ENCODE results near the gene KCNE3.

Gene KCNE3

DNA sequence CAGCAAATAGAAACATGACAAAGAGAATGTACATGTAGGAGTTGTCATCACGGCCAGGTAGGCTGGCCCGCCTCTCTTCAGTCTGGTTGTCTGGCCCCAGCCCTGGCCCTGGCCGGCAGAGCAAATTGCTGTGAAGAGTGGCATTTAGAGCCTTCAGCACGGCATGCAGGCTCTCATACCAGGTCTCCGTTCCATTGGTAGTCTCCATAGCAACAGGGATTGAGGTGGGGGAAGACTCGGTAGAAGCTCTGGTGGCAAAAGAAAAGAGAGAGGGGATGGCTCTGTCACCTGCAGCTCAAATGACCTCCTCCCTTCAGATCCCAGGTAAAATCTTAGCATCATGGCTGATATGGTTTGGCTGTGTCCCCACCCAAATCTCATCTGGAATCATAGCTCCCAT is 10.0 kb downstream of the KCNE3 start:
- DNase-seq (ENCODE audit: low read depth): no peak
- no peak overlapping the region for H3K4me3 ChIP-seq (ENCODE audit: low read depth, low read length)
- TF ChIP-seq, protein P1, sequence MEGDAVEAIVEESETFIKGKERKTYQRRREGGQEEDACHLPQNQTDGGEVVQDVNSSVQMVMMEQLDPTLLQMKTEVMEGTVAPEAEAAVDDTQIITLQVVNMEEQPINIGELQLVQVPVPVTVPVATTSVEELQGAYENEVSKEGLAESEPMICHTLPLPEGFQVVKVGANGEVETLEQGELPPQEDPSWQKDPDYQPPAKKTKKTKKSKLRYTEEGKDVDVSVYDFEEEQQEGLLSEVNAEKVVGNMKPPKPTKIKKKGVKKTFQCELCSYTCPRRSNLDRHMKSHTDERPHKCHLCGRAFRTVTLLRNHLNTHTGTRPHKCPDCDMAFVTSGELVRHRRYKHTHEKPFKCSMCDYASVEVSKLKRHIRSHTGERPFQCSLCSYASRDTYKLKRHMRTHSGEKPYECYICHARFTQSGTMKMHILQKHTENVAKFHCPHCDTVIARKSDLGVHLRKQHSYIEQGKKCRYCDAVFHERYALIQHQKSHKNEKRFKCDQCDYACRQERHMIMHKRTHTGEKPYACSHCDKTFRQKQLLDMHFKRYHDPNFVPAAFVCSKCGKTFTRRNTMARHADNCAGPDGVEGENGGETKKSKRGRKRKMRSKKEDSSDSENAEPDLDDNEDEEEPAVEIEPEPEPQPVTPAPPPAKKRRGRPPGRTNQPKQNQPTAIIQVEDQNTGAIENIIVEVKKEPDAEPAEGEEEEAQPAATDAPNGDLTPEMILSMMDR (IDR thresholded peaks at IDR 0.05; ENCODE audit: control insufficient read depth, extremely low read depth, insufficient read depth): no peak

DNA sequence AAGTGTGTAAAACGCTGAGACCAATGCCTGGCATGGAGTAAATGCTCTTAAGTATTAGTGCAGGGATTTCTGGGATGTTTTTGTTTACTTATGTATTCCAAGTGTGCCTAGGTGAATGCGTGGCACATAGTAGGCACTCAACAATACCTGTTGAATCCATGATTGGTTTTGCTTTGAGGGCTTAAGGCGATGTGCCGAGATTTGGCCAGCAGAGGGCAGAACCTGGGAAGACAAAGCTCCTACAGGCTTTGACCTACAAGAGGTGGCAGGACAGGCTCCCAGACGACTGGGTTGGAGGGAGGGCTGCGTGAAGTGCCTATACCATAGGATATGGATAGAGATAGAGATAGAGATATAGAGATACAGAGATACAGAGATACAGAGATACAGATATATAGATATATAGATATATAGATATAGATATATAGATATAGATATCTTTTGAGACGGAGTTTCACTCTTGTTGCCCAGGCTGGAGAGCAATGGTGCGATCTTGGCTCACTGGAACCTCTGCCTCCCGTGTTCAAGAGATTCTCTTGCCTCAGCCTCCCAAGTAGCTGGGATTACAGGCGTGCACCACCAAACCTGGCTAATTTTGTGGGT is 13.9 kb downstream of the KCNE3 start:
- TF ChIP-seq, protein P1 (IDR thresholded peaks at IDR 0.05; ENCODE audit: control insufficient read depth, extremely low read depth, insufficient read depth): peak; percentile 86
- H3K4me3 ChIP-seq (ENCODE audit: low read depth, low read length): no peak overlapping the region
- DNase-seq (ENCODE audit: low read depth): no peak

DNA sequence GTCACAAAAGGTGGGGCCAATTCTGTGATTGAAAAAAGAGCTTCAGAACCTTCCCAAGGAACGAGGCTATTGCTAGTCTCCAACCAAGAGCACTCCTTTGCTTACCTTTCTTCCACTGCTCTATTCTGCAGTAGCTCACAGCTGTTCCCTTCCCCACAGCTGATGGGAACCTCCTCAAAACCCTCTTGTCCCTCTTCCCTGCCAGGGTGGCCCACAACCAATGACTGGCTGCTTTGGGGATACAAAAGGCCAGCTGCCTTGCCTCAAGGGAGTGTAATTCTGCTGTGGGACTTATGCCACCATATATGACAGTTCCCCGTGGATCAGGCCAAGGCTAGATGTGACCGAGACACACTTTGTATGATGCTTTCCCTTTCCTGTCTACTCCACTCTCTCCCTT is 15.0 kb downstream of the KCNE3 start:
- TF ChIP-seq, protein P1 (IDR thresholded peaks at IDR 0.05; ENCODE audit: control insufficient read depth, extremely low read depth, insufficient read depth): no peak
- no peak overlapping the region for H3K4me3 ChIP-seq (ENCODE audit: low read depth, low read length)
- no peak for DNase-seq (ENCODE audit: low read depth)

DNA sequence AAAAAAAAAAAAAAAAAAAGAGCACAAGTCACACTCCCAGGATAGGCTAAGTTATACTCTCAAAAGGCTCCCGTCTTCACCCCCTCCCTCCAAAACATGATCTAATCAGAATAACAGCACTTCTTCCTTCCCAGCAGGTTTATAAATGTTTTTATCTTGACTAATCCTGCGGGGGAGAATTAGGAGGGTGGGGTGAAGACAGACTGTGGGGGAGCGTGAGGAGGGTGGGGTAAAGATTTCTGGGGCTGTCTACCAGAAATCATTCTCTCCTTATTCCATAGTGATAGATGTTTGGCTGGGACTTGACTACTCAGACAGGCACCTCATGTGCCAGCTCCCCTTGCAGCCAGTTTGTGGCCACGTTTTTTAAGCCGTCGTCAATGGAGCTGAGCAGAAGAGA is 17.0 kb downstream of the KCNE3 start:
- H3K4me3 ChIP-seq (ENCODE audit: low read depth, low read length): no peak overlapping the region
- DNase-seq (ENCODE audit: low read depth): no peak
- TF ChIP-seq, protein P1 (IDR thresholded peaks at IDR 0.05; ENCODE audit: control insufficient read depth, extremely low read depth, insufficient read depth): no peak

DNA sequence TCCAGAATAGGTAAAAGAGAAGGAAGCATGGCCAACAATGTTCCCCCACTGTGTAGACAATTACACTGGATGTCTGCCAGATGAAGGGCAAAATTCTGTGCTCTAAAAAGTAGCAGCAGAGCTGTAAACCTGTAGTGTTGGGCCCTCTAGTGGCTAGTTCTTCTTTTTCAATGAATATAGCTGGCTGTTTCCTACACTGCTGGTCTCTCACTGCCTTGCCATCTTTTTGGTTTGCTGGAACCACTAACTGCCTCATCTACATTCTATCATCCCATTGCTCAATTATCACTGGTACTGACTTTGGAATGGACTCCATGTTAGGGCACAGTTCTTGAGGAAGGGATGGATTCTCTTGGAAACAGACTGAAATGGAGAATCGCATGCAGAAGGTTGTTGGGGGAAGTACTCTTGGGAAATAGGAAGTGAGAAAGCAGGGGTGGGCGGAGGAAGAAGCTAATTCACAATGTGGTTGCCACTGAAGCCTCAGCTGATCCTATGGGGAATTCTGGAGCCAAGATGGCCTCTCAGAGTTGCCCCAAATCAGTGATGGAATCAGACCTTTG is 17.9 kb downstream of the KCNE3 start:
- no peak for DNase-seq (ENCODE audit: low read depth)
- H3K4me3 ChIP-seq (ENCODE audit: low read depth, low read length): no peak overlapping the region
- TF ChIP-seq, protein P1 (IDR thresholded peaks at IDR 0.05; ENCODE audit: control insufficient read depth, extremely low read depth, insufficient read depth): peak; percentile 74

DNA sequence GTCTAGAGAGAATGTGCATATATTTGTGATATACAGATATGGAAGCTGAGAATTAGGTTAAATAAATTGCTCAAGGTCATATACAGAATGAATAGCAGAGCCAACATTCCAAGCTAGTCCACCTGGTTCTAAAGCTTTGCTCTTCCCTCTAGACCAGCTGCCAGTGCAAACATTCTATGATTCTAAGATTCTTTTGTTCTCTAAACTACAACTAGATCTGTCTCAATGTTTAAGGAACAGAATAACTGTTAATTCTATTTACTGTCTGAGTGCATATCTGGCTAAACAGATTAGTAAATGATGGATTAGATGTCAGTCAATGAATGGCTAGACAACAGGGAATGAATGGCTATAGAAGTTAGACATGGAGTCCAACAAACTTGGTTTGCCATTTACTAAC is 19.6 kb downstream of the KCNE3 start:
- H3K4me3 ChIP-seq (ENCODE audit: low read depth, low read length): no peak overlapping the region
- TF ChIP-seq, protein P1 (IDR thresholded peaks at IDR 0.05; ENCODE audit: control insufficient read depth, extremely low read depth, insufficient read depth): no peak
- no peak for DNase-seq (ENCODE audit: low read depth)

DNA sequence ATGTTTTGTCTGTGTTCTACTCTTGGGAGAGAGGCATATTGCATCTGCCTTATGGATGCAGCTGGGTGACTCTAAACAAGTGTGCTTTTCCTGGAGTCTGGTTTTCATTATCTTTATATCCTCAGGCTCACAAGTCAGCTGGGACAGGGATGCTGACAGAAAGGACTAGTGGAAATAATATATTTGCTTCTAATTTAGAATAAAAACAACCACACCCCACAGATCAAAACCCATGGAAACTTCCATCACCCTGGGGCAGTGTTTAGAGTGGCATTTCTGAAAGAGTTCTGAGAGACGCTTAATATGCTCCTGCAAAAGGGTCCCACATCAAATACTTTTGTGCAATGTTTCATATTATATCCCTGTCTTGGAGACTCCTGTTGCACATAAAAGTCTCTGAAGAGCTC is 20.8 kb downstream of the KCNE3 start:
- no peak overlapping the region for H3K4me3 ChIP-seq (ENCODE audit: low read depth, low read length)
- TF ChIP-seq, protein P1 (IDR thresholded peaks at IDR 0.05; ENCODE audit: control insufficient read depth, extremely low read depth, insufficient read depth): no peak
- no peak for DNase-seq (ENCODE audit: low read depth)

Measured in LNCaP clone FGC (cell line).